ENCODE data around the gene PRSS27. TPM values are rescaled to one million over a fixed set of nuclear protein-coding genes. Genes with fewer than 3 reads are reported as not detected.

The PRSS27 gene
- total and polyA plus RNA-seq, 2 donors (not counting 1 experiment from before 2014, with no cell fraction given) = 0.24 to 1.2 TPM

- H3K27ac ChIP-seq (ENCODE audit: insufficient read depth, low read length) = no peak overlapping the region
- H3K4me1 ChIP-seq (ENCODE audit: control insufficient read depth, extremely low read depth, insufficient read depth, low read length) = no peaks in the 10 kb centered on the region
- H3K27me3 ChIP-seq (ENCODE audit: control insufficient read depth, insufficient read depth, low read length) = no peaks in the 10 kb centered on the region
- DNase-seq (ENCODE audit: low read depth in 2 of 2) = no peak
- H3K9ac ChIP-seq (ENCODE audit: insufficient read depth, low read length) = no peak overlapping the region
- no peak overlapping the region for H3K4me2 ChIP-seq (ENCODE audit: extremely low read depth, insufficient read depth, low read length)
- H4K20me1 ChIP-seq (ENCODE audit: control insufficient read depth, extremely low read depth, insufficient read depth, low read length) = no peaks in the 10 kb centered on the region
- H2AFZ ChIP-seq (ENCODE audit: low read length) = no peak overlapping the region
- TF ChIP-seq EZH2 (IDR thresholded peaks at IDR 0.05; ENCODE audit: low read length, missing control alignments) (no peak), CTCF (conservative IDR thresholded peaks at IDR 0.05 in 1 of 2, IDR thresholded peaks at IDR 0.05 in 1 of 2; ENCODE audit: low read depth in 1 of 2, low read length in 2 of 2) (no peak)
- H3K4me3 ChIP-seq (replicated peaks in 1 of 4; ENCODE audit: control extremely low read depth in 1 of 4, insufficient read depth in 1 of 4, low read depth in 3 of 4, low read length in 4 of 4) = no peak overlapping the region
- no peaks in the 10 kb centered on the region for H3K79me2 ChIP-seq (ENCODE audit: control insufficient read depth, insufficient read depth, low read length)
- H3K9me3 ChIP-seq (ENCODE audit: control insufficient read depth, insufficient read depth, low read depth, low read length) = no peaks in the 10 kb centered on the region
- peaks cover 20% of the 10 kb centered on the region for H3K36me3 ChIP-seq (ENCODE audit: control insufficient read depth, insufficient read depth, low read length)
These were observed 20.0 kb downstream of the PRSS27 start for GRCh38 chr16:2699791-2700600.

DNA sequence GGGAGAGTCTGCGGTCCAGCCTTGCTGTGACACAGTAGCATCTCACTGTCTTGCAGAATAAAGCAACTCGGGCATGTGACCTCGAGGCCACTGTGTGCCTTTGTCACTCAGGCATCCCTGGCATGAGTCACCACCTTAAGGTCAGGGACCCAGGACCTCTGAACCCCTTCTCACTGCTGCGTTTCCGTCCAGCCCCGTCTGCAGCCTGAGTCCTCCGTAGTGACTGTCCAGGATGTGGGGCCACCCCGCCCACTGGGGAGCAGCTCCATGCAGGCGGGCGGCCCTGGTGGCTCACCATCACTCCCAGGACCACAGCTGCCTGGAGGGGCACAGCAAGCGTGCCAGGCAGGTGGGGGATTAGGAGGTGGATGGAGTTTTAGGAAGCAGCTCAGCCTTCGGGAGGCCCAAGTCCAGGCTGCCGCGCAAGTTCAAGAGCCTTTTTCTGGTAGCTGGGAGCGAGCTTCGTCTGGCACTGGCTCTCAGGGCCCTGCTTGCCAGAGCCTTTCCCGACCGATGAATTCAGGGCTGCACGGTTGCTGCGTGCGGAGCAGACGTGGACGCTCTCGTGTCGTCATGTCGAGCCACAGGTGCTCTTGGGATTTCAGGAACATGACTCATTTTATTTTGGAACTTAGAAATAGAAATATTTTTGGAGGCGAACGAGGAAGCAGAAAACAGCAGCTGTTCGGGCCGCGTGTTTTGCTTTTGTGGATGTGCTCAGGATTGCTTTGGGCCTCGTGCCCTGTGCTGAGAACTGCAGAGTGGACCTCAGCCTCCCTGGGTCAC is 20.9 kb downstream of the PRSS27 start:
- H3K4me1 ChIP-seq (ENCODE audit: control insufficient read depth, extremely low read depth, insufficient read depth, low read length) = no peaks in the 10 kb centered on the region
- H3K4me3 ChIP-seq (replicated peaks in 1 of 4; ENCODE audit: control extremely low read depth in 1 of 4, insufficient read depth in 1 of 4, low read depth in 3 of 4, low read length in 4 of 4) = no peak overlapping the region
- no peak overlapping the region for H3K9ac ChIP-seq (ENCODE audit: insufficient read depth, low read length)
- H3K79me2 ChIP-seq (ENCODE audit: control insufficient read depth, insufficient read depth, low read length) = no peaks in the 10 kb centered on the region
- H3K9me3 ChIP-seq (ENCODE audit: control insufficient read depth, insufficient read depth, low read depth, low read length) = no peaks in the 10 kb centered on the region
- H4K20me1 ChIP-seq (ENCODE audit: control insufficient read depth, extremely low read depth, insufficient read depth, low read length) = no peaks in the 10 kb centered on the region
- H2AFZ ChIP-seq (ENCODE audit: low read length) = no peak overlapping the region
- no peak overlapping the region for H3K4me2 ChIP-seq (ENCODE audit: extremely low read depth, insufficient read depth, low read length)
- no peak for TF ChIP-seq CTCF (conservative IDR thresholded peaks at IDR 0.05 in 1 of 2, IDR thresholded peaks at IDR 0.05 in 1 of 2; ENCODE audit: low read depth in 1 of 2, low read length in 2 of 2)
- no peak for TF ChIP-seq EZH2 (IDR thresholded peaks at IDR 0.05; ENCODE audit: low read length, missing control alignments)
- H3K27ac ChIP-seq (ENCODE audit: insufficient read depth, low read length) = no peak overlapping the region
- H3K36me3 ChIP-seq (ENCODE audit: control insufficient read depth, insufficient read depth, low read length) = peaks cover 20% of the 10 kb centered on the region
- H3K27me3 ChIP-seq (ENCODE audit: control insufficient read depth, insufficient read depth, low read length) = no peaks in the 10 kb centered on the region
- no peak for DNase-seq (ENCODE audit: low read depth in 2 of 2)

DNA sequence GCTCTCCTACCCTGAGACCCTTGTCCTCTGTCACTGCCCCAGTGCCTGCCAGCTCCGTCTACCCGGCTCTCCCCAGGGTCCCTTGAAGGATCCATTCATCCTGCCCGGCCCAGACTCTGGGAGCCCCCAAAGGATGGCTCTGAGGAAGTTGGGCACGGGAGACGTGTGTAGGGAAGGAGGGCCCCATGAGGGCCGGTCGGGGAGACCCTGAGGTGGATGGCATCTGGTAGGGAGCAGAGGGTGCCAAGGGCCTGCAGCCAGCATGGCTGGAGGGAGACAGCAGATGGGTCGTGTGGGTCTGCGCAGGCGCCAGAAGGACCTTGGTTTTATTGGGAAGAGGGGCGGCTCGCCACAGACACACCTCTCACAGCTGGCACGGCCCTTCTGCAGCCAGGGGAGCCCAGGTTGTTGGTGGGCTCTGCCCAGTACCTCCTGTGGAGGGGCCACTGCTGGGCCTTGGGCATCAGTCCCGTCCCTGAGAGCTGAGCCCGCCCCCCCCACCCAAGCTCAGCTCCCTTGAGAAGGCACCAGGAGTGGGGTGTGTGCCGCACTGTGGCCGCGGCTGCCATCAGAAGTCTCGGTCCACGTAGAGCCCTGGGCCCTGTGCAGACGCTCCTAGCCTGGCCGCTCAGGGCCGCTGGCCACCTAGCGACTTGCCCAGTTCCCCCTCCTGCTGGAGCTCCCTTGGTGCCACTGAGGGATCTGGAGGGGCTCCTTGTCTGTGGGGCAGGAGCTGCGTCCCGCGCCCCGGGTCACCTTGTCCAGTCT is 21.7 kb downstream of the PRSS27 start:
- H3K27me3 ChIP-seq (ENCODE audit: control insufficient read depth, insufficient read depth, low read length) = no peaks in the 10 kb centered on the region
- H3K79me2 ChIP-seq (ENCODE audit: control insufficient read depth, insufficient read depth, low read length) = peaks cover 2% of the 10 kb centered on the region
- H2AFZ ChIP-seq (ENCODE audit: low read length) = no peak overlapping the region
- no peak overlapping the region for H3K4me3 ChIP-seq (replicated peaks in 1 of 4; ENCODE audit: control extremely low read depth in 1 of 4, insufficient read depth in 1 of 4, low read depth in 3 of 4, low read length in 4 of 4)
- DNase-seq (ENCODE audit: low read depth in 2 of 2) = no peak
- H3K9me3 ChIP-seq (ENCODE audit: control insufficient read depth, insufficient read depth, low read depth, low read length) = no peaks in the 10 kb centered on the region
- no peak overlapping the region for H3K4me2 ChIP-seq (ENCODE audit: extremely low read depth, insufficient read depth, low read length)
- TF ChIP-seq EZH2 (IDR thresholded peaks at IDR 0.05; ENCODE audit: low read length, missing control alignments) (no peak), CTCF (conservative IDR thresholded peaks at IDR 0.05 in 1 of 2, IDR thresholded peaks at IDR 0.05 in 1 of 2; ENCODE audit: low read depth in 1 of 2, low read length in 2 of 2) (no peak)
- H3K27ac ChIP-seq (ENCODE audit: insufficient read depth, low read length) = no peak overlapping the region
- H3K9ac ChIP-seq (ENCODE audit: insufficient read depth, low read length) = no peak overlapping the region
- H3K36me3 ChIP-seq (ENCODE audit: control insufficient read depth, insufficient read depth, low read length) = peaks cover 20% of the 10 kb centered on the region
- H4K20me1 ChIP-seq (ENCODE audit: control insufficient read depth, extremely low read depth, insufficient read depth, low read length) = no peaks in the 10 kb centered on the region
- no peaks in the 10 kb centered on the region for H3K4me1 ChIP-seq (ENCODE audit: control insufficient read depth, extremely low read depth, insufficient read depth, low read length)
